ENCODE measurements around the gene ZCCHC10. TPM values are rescaled to one million over a fixed set of nuclear protein-coding genes. Genes with fewer than 3 reads are reported as not detected.

ZCCHC10 gene
- total RNA-seq (2014; rRNA removed; shearing (Covaris generic)): 17.7 and 26.2 TPM in 2 replicates

- in situ Hi-C loops (cut with HindIII; ENCODE audit: low sequenced_read_pairs): no loop called here
- peak; percentile 96 for DNase-seq (ENCODE audit: low spot score)
Observed at GRCh38 chr5:133025804-133026663, at the start of gene ZCCHC10. Gene ZCCHC10, minus strand, starts transcription at chr5:133026549. Its CDS starts 12 bp downstream, at chr5:133026537.

GRCh38 chr5:133075572-133076536 lies 49.5 kb upstream of the ZCCHC10 start:
- in situ Hi-C loops (cut with HindIII; ENCODE audit: low sequenced_read_pairs): no loop called here

GRCh38 chr5:133072021-133072420 lies 45.7 kb upstream of the ZCCHC10 start:
- DNase-seq (ENCODE audit: low spot score): no peak
- in situ Hi-C loops (cut with HindIII; ENCODE audit: low sequenced_read_pairs): no loop called here

More at GRCh38 chr5:133075572-133076536, 49.5 kb upstream of the ZCCHC10 start:
- no peak for DNase-seq (ENCODE audit: low spot score)

GRCh38 chr5:133066045-133066444 lies 39.7 kb upstream of the ZCCHC10 start:
- no peak for DNase-seq (ENCODE audit: low spot score)
- in situ Hi-C loops (cut with HindIII; ENCODE audit: low sequenced_read_pairs): no loop called here

- DNase-seq (ENCODE audit: low spot score): no peak
- in situ Hi-C loops (cut with HindIII; ENCODE audit: low sequenced_read_pairs): no loop called here
Observed at GRCh38 chr5:133065471-133065870, 39.1 kb upstream of the ZCCHC10 start.

- in situ Hi-C loops (cut with HindIII; ENCODE audit: low sequenced_read_pairs): no loop called here
- no peak for DNase-seq (ENCODE audit: low spot score)
Observed at GRCh38 chr5:133063965-133064364, 37.6 kb upstream of the ZCCHC10 start.

GRCh38 chr5:133062276-133062675 lies 35.9 kb upstream of the ZCCHC10 start:
- in situ Hi-C loops (cut with HindIII; ENCODE audit: low sequenced_read_pairs): no loop called here
- no peak for DNase-seq (ENCODE audit: low spot score)

GRCh38 chr5:133059621-133060020 lies 33.3 kb upstream of the ZCCHC10 start:
- no peak for DNase-seq (ENCODE audit: low spot score)
- in situ Hi-C loops (cut with HindIII; ENCODE audit: low sequenced_read_pairs): no loop called here

GRCh38 chr5:133056891-133057290 lies 30.5 kb upstream of the ZCCHC10 start:
- in situ Hi-C loops (cut with HindIII; ENCODE audit: low sequenced_read_pairs): no loop called here
- DNase-seq (ENCODE audit: low spot score): no peak

GRCh38 chr5:133054697-133055471 lies 28.5 kb upstream of the ZCCHC10 start:
- DNase-seq (ENCODE audit: low spot score): no peak
- in situ Hi-C loops (cut with HindIII; ENCODE audit: low sequenced_read_pairs): no loop called here

GRCh38 chr5:133053448-133053847 lies 27.1 kb upstream of the ZCCHC10 start:
- no peak for DNase-seq (ENCODE audit: low spot score)
- in situ Hi-C loops (cut with HindIII; ENCODE audit: low sequenced_read_pairs): no loop called here

- in situ Hi-C loops (cut with HindIII; ENCODE audit: low sequenced_read_pairs): no loop called here
- peak; percentile 18 for DNase-seq (ENCODE audit: low spot score)
Observed at GRCh38 chr5:133052317-133053175, 26.2 kb upstream of the ZCCHC10 start.

- DNase-seq (ENCODE audit: low spot score): peak; percentile 99
- in situ Hi-C loops (cut with HindIII; ENCODE audit: low sequenced_read_pairs): no loop called here
Observed at GRCh38 chr5:133051542-133052316, 25.4 kb upstream of the ZCCHC10 start, which contains the start of gene HSPA4. Gene HSPA4, plus strand, starts transcription at chr5:133052013. Its CDS starts 238 bp downstream, at chr5:133052251.

GRCh38 chr5:133051061-133051541 lies 24.8 kb upstream of the ZCCHC10 start:
- in situ Hi-C loops (cut with HindIII; ENCODE audit: low sequenced_read_pairs): no loop called here
- no peak for DNase-seq (ENCODE audit: low spot score)

- in situ Hi-C loops (cut with HindIII; ENCODE audit: low sequenced_read_pairs): no loop called here
- no peak for DNase-seq (ENCODE audit: low spot score)
Observed at GRCh38 chr5:133050521-133050920, 24.2 kb upstream of the ZCCHC10 start.

GRCh38 chr5:133049726-133050048 lies 23.3 kb upstream of the ZCCHC10 start:
- in situ Hi-C loops (cut with HindIII; ENCODE audit: low sequenced_read_pairs): no loop called here
- no peak for DNase-seq (ENCODE audit: low spot score)

- in situ Hi-C loops (cut with HindIII; ENCODE audit: low sequenced_read_pairs): no loop called here
Observed at GRCh38 chr5:133048993-133049725, 22.8 kb upstream of the ZCCHC10 start.

More at GRCh38 chr5:133048993-133049725, 22.8 kb upstream of the ZCCHC10 start:
- DNase-seq (ENCODE audit: low spot score): no peak
